ENCODE data around the gene GCK. TPM values are rescaled to one million over a fixed set of nuclear protein-coding genes. Genes with fewer than 3 reads are reported as not detected.

GCK gene
- total and polyA plus RNA-seq, 2 of the 13 experiments (the other 11 are each of a cell fraction or from before 2014, with no cell fraction given): not detected

DNA sequence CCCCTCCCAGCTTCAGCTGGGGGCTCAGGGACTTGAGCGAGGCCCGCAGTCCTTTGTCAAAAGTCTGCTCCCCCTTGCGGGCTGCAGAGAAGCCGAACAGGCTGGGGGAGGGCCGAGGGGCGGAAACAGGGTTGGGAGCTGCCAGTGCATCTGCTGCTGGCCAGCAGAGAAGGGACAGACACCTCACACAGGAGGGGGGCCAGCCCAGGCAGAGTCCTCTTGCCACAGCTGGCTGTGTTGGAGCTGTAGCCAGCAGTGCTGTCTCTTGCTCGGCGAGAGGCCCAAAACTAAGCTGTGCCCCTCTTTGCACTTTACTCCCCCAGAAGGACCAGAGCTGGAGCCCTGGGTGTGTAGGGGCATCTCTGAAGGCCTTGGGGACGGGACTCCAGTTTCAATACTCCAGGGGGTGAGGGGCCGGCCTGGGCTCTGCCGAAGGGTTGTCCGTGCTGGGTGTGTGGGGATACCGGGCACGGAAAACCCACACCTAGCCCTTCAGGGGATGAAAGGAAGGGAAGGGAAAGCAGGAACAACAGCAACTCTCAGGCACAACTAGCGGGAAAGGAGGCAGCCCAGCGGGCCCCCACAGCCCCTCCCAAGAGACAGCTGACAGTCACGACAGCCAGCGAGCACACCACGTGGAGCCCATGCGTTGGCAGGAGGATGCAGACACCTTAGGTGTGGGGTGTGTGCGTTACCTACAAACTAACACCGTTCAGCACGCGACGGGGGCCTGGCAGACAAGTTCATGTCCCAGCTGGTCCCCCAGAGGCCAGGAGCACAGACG is 29.4 kb upstream of the GCK start (continued):
- TF ChIP-seq KDM2A (CRISPR knock-in tag; IDR thresholded peaks at IDR 0.05; ENCODE audit: borderline replicate concordance, low read depth): 0 out of 2 replicates have a peak, but pooled peaks have one; percentile 16
- TF ChIP-seq, protein P1, sequence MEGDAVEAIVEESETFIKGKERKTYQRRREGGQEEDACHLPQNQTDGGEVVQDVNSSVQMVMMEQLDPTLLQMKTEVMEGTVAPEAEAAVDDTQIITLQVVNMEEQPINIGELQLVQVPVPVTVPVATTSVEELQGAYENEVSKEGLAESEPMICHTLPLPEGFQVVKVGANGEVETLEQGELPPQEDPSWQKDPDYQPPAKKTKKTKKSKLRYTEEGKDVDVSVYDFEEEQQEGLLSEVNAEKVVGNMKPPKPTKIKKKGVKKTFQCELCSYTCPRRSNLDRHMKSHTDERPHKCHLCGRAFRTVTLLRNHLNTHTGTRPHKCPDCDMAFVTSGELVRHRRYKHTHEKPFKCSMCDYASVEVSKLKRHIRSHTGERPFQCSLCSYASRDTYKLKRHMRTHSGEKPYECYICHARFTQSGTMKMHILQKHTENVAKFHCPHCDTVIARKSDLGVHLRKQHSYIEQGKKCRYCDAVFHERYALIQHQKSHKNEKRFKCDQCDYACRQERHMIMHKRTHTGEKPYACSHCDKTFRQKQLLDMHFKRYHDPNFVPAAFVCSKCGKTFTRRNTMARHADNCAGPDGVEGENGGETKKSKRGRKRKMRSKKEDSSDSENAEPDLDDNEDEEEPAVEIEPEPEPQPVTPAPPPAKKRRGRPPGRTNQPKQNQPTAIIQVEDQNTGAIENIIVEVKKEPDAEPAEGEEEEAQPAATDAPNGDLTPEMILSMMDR (CRISPR knock-in tag; IDR thresholded peaks at IDR 0.05): peak; percentile 68
- peak; percentile 27 for TF ChIP-seq ZNF883 (CRISPR knock-in tag; IDR thresholded peaks at IDR 0.05; ENCODE audit: not compliant biosample characterization)
- no peak for TF ChIP-seq ZKSCAN5 (CRISPR knock-in tag; IDR thresholded peaks at IDR 0.05)
- TF ChIP-seq, protein P2, sequence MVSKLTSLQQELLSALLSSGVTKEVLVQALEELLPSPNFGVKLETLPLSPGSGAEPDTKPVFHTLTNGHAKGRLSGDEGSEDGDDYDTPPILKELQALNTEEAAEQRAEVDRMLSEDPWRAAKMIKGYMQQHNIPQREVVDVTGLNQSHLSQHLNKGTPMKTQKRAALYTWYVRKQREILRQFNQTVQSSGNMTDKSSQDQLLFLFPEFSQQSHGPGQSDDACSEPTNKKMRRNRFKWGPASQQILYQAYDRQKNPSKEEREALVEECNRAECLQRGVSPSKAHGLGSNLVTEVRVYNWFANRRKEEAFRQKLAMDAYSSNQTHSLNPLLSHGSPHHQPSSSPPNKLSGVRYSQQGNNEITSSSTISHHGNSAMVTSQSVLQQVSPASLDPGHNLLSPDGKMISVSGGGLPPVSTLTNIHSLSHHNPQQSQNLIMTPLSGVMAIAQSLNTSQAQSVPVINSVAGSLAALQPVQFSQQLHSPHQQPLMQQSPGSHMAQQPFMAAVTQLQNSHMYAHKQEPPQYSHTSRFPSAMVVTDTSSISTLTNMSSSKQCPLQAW (CRISPR knock-in tag; IDR thresholded peaks at IDR 0.05): 0 out of 2 replicates have a peak, but pooled peaks have one; percentile 14
- no peak for TF ChIP-seq ZNF713 (CRISPR knock-in tag; IDR thresholded peaks at IDR 0.05)
- TF ChIP-seq XRCC5 (optimal IDR thresholded peaks at IDR 0.05; ENCODE audit: low read length): peak; percentile 23
- no peak for TF ChIP-seq CREB1 (IDR thresholded peaks at IDR 0.05)
- TF ChIP-seq CREB1 (CRISPR knock-in tag; IDR thresholded peaks at IDR 0.05): no peak
- TF ChIP-seq NFRKB (IDR thresholded peaks at IDR 0.05): no peak
- no peak for TF ChIP-seq GATAD2A (CRISPR knock-in tag; IDR thresholded peaks at IDR 0.05)
- peak; percentile 18; the same call in 1 of the 2 replicates for TF ChIP-seq STAG1 (CRISPR knock-in tag; IDR thresholded peaks at IDR 0.05)
- no peak for TF ChIP-seq ADNP (CRISPR knock-in tag; IDR thresholded peaks at IDR 0.05)
- TF ChIP-seq, protein P3, sequence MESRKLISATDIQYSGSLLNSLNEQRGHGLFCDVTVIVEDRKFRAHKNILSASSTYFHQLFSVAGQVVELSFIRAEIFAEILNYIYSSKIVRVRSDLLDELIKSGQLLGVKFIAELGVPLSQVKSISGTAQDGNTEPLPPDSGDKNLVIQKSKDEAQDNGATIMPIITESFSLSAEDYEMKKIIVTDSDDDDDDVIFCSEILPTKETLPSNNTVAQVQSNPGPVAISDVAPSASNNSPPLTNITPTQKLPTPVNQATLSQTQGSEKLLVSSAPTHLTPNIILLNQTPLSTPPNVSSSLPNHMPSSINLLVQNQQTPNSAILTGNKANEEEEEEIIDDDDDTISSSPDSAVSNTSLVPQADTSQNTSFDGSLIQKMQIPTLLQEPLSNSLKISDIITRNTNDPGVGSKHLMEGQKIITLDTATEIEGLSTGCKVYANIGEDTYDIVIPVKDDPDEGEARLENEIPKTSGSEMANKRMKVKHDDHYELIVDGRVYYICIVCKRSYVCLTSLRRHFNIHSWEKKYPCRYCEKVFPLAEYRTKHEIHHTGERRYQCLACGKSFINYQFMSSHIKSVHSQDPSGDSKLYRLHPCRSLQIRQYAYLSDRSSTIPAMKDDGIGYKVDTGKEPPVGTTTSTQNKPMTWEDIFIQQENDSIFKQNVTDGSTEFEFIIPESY (CRISPR knock-in tag; IDR thresholded peaks at IDR 0.05): peak; percentile 30; the same call in 1 of the 2 replicates
- TF ChIP-seq ZBTB7B (CRISPR knock-in tag; IDR thresholded peaks at IDR 0.05): peak; percentile 47; the same call in 1 of the 2 replicates
- TF ChIP-seq, protein P4, sequence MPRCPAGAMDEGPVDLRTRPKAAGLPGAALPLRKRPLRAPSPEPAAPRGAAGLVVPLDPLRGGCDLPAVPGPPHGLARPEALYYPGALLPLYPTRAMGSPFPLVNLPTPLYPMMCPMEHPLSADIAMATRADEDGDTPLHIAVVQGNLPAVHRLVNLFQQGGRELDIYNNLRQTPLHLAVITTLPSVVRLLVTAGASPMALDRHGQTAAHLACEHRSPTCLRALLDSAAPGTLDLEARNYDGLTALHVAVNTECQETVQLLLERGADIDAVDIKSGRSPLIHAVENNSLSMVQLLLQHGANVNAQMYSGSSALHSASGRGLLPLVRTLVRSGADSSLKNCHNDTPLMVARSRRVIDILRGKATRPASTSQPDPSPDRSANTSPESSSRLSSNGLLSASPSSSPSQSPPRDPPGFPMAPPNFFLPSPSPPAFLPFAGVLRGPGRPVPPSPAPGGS (CRISPR knock-in tag; IDR thresholded peaks at IDR 0.05): no peak
- no peak for TF ChIP-seq MED1 (CRISPR knock-in tag; IDR thresholded peaks at IDR 0.05)
- TF ChIP-seq, protein P5, sequence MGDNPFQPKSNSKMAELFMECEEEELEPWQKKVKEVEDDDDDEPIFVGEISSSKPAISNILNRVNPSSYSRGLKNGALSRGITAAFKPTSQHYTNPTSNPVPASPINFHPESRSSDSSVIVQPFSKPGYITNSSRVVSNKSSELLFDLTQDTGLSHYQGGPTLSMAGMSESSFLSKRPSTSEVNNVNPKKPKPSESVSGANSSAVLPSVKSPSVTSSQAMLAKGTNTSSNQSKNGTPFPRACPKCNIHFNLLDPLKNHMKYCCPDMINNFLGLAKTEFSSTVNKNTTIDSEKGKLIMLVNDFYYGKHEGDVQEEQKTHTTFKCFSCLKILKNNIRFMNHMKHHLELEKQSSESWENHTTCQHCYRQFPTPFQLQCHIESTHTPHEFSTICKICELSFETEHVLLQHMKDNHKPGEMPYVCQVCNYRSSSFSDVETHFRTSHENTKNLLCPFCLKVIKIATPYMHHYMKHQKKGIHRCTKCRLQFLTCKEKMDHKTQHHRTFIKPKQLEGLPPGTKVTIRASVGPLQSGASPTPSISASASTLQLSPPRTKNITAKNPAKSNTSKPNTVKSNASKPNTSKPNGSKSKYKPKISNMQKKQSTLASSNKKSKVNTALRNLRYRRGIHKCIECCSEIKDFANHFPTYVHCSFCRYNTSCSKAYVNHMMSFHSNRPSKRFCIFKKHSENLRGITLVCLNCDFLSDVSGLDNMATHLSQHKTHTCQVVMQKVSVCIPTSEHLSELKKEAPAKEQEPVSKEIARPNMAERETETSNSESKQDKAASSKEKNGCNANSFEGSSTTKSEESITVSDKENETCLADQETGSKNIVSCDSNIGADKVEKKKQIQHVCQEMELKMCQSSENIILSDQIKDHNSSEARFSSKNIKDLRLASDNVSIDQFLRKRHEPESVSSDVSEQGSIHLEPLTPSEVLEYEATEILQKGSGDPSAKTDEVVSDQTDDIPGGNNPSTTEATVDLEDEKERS (CRISPR knock-in tag; IDR thresholded peaks at IDR 0.05): no peak
- 0 out of 2 replicates have a peak, but pooled peaks have one; percentile 40 for TF ChIP-seq ZFX (CRISPR knock-in tag; IDR thresholded peaks at IDR 0.05; ENCODE audit: low read depth)

Measured in HepG2 (cell line).